ENCODE measurements around the gene PILRB.
"Not testable (repeated sequence)": the region's sequence is repeated elsewhere in the genome, so short reads cannot be mapped to it uniquely, and the experiment has no call there.

PILRB gene

DNA sequence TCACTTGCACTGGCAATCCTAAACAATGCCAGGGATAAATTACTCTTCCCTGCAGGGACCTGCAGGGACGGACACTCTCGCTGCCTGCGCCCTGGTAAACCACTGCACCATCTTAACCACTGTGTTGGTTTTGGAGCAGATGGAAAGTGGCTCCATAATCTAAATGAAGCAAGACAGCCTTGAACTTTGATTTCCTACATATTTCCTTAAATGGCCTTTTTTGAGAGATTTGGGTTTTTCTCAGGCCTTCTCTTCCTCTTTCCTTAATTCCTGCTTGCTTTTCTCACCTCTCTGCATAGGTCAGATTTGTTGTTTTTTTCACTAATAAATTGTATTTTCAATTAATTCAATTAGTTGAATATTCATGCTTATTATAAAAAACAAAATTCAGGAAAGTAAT is 18.1 kb downstream of the PILRB start:
- no peak for DNase-seq (ENCODE audit: low read depth)

DNA sequence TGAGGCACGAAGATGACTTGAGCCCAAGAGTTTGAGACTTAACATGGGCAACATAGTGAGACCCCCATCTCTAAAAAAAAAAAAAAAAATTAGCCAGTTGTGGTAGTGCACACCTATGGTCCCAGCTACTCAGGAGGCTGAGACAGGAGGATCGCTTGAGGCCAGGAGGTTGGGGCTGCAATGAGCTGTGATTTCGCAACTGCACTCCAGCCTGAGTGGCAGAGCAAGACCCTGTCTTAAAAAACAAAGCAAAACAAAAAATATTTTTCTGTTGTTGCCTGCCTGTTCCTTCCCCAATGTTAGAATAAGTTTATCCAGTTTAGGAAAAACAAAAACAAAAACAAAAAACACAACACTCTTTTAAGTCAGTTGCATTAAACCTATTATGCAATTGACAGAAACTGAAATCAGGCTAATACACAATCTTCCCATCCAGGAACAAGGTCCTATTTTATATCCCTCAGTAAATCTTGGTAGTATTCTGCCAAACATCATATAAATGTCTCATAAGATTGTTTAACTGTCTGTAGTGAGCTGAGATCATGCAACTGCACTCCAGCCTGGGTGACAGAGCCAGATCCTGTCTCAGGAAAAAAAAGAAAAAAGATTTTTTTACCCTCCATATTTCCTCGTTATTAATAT is 20.3 kb downstream of the PILRB start:
- DNase-seq (ENCODE audit: low read depth) = no peak

DNA sequence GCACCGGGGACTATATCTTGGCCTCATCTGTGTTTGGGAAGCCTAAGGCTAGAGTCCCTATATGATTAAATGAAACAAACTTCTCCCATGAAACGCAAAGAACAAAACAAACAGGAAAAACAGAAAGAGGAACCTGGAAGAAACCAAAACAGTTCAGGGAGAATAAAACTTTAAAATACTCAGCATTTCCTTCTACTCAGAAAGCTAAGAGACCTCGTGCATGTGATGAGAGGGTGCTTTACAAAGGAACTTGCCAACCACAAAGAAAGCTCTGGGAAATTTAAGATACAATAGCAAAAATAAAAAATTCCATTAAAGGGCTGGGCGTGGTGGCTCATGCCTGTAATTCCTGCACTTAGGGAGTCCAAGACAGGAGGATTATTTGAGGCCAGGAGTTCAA is 22.3 kb downstream of the PILRB start:
- no peak for DNase-seq (ENCODE audit: low read depth)

DNA sequence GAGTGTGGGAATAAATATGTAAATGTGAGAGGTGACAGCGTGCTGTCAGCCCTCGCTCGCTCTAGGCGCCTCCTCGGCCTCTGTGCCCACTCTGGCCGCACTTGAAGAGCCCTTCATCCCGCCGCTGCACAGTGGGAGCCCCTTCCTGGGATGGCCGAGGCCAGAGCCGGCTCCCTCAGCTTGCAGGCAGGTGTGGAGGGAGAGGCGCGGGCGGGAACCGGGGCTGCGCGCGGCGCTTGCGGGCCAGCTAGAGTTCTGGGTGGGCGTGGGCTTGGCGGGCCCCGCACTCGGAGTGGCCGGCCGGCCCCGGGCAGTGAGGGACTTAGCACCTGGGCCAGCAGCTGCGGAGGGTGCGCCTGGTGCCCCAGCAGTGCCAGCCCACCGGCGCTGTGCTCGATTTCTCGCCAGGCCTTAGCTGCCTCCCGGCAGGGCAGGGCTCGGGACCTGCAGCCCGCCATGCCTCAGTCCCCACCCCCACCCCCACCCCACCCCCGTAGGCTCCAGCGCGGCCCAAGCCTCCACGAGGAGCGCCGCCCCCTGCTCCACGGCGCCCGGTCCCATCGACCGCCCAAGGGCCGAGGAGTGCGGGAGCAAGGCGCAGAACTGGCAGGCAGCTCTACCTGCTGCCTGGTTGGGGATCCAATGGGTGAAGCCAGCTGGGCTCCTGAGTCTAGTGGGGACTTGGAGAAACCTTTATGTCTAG is 23.8 kb downstream of the PILRB start:
- DNase-seq (ENCODE audit: low read depth) = not testable (repeated sequence)

DNA sequence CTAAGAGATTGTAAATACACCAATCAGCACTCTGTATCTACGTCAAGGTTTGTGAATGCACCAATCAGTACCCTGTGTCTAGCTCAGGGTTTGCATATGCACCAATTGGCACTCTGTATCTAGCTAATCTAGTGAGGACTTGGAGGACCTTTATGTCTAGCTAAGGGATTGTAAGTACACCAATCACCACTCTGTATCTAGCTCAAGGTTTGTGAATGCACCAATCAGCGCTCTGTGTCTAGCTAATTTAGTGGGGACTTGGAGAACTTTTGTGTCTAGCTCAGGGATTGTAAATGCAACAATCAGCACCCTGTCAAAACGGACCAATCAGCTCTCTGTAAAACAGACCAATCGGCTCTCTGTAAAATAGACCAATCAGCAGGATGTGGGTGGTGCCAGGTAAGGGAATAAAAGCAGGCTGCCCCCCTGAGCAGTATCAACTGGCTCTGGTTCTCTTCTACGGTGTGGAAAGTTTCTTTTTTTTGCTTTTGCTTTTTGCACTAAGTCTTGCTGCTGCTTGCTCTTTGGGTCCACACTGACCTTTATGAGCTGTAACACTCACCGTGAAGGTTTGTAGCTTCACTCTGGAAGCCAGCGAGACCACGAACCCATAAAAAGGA is 24.4 kb downstream of the PILRB start:
- DNase-seq (ENCODE audit: low read depth) = not testable (repeated sequence)

DNA sequence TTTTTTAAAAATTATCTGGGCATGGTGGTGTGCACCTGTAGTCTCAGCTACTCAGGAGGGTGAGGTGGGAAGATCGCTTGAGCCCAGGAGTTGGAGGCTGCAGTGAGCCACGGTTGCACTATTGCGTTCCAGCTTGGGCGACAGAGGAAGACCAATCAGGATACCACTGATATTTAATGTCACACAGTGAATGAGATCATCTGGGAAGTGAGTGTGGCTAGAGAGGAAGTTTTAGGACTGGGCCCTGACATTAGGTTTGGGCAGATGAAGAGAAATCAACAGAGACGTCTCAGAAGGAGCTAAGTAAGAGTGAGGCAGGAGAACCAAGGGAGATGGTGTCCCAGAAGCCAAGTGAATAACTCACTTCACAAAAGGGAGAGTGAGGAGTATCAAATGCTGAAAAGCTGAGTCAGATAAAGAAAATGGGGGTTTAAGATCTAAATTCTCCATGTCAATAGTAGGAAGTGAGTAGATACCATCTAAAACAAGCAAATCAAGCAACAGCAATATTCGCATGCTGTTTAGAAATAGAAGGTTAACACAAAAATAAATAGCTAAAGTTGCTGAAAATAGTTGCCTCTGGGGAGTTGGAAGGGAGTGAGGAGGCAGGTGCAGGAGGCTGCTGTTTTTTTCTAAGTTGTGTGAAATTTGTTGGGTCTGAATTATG is 26.8 kb downstream of the PILRB start:
- no peak for DNase-seq (ENCODE audit: low read depth)

DNA sequence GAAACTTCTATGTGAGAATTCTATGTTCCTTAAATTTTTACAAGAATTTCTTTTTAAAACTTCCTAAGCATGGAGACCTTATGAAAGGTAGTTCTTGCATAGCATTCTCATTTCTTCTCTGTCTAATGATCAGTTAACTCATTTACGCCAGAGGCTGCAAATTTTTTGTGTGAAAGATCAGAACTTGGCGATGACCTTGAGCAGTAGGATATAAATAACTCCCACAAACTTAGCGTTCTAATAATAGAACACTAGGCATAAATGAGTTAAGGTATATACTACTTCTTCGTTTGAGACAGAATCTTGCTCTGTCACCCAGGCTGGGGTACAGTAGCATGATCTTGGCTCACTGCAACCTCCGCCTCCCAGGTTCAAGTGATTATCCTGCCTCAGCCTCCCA is 29.0 kb downstream of the PILRB start:
- no peak for DNase-seq (ENCODE audit: low read depth)

DNA sequence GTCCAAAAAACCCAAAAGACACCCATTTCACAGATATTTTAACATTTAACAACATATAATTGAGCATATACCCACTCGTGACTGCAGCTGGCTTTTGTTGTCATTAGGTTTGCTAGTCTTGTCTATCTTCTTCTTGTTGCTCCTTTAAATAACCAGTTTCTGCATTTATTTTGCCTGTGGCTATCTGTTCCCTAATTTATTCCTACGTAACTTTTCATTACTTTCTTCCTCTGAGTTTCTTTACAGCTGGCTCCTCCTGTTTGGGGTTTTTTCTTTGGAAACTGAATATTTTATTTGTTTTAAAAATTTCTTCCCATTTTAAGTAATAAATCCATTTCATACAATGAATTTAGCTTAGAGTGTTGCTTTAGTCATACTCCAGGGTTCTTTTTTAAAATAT is 29.8 kb downstream of the PILRB start:
- no peak for DNase-seq (ENCODE audit: low read depth)

DNA sequence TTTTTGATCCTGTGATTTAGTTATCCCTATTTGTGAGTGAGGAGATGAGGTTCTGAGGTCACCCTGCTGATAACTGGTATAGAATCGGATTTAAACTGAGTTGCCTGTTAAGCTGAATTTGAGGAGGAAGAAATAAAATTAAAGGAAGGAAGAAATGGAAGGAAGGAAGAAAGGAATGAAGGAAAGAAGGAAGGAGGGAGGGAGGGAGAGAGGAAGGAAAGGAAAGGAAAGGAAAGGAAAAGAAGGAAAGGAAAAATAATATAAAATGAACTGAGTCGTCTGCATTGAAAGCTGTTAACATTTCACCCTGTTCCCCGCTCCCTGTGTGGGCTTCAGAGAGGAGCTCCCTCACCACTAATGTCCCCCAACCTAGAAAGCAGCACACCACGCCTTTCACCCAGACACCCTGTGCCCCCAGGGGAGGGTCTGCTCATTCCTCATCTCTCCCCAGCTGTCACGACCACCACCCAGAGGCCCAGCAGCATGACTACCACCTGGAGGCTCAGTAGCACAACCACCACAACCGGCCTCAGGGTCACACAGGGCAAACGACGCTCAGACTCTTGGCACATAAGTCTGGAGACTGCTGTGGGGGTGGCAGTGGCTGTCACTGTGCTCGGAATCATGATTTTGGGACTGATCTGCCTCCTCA is 31.6 kb downstream of the PILRB start:
- no peak for DNase-seq (ENCODE audit: low read depth)

DNA sequence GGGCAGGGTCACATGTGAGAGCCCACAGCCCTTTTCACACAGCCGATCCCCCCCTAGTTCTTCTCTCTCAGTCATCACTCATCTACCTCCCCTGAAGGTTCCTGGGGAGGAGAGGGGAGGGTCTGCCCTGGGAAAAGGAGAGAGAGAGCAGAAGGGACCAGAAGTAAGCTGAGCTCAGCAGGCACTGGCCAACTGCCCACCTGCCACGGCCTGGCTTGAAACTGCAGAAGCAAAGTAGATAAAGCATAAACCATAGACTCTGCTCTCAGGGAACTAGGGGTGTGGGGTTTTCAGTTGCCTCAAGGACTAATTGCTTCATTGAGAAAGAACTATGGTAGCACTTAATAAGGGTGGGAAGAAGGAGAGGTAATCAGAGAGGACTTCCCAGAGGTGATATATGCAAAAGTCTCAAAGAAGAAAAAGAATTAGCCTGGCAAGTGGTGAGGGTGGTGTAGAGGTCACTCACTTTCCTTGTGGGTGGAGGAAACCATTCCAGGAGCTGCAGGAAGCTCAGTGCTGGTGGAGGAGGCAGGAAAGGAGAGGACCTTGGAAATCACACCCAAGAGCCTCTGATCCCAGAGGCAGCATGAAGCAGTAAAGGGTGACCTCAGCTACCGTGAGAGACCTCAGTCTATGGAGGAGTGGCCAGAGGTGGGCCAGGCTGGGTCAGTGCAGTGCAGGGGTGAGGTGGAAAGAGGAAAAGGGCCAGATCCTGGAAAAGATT is 32.5 kb downstream of the PILRB start:
- DNase-seq (ENCODE audit: low read depth) = no peak

DNA sequence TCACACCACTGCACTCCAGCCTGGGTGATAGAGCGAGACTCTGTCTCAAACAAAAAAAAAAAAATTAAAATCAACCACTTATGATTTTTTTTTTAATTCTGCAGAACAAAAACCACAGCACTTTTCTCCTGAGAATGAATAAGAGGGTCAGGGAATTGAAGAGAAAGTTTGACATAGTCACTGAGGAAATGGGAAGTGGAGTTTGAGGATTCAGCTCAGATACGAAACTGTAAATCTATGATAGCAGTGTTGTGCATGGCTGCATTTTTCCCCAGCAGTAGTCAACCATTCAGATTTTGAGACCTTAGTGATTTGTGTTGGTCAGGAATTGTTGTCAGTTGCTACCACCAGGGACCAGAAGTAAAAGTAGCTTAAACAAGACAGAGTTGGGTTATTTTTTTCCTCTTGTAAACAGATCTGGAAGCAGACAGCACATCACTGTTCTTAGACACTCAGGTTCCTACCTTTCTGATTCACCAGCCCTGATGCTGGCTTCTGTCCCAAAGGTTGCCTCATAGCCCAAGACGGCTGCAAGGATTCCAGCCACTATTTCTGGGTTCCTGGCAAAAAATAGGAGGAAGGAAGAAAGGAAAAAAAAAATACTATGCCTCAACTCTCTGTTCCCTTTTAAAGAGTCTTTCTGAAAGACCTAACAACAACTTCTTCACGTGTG is 35.5 kb downstream of the PILRB start:
- DNase-seq (ENCODE audit: low read depth) = no peak

DNA sequence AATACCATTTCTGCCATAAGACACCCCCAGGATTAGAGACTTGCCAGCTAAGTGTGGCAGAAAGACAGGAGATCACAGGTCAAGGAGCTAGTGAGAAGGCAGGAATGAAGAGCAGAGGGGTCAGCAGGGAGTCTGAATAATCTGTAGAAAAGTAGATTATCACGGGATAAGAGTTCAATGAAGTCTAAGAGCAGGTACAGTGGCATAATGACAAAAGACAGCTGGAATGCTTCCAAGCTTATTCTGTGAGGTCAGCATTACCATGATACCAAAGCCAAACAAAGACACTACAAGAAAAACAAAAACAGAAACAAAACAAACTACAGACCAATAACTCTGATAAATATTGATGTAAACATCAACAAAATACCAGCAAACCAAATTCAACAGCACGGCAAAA is 36.2 kb downstream of the PILRB start:
- no peak for DNase-seq (ENCODE audit: low read depth)

DNA sequence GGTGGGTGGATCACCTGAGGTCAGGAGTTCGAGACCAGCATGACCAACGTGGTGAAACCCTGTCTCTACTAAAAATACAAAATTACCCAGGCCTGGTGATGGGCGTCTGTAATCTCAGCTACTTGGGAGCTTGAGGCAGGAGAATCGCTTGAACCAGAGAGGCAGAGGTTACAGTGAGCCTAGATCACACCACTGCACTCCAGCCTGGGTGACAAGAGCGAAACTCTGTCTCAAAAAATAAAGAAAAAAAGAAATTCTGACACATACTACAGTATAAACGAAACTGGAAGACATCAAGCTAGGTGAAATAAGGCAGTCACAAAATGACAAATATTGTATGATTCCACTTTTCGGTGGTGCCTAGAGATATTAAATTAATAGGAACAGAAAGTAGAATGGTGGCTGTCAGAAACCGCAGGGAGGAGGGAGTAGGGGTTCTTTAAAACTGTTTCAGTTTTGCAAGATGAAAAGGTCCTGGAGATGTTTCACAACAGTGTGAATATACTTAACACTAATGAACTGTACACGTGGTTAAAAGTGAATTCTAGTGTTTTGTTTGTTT is 38.6 kb downstream of the PILRB start:
- DNase-seq (ENCODE audit: low read depth) = no peak

DNA sequence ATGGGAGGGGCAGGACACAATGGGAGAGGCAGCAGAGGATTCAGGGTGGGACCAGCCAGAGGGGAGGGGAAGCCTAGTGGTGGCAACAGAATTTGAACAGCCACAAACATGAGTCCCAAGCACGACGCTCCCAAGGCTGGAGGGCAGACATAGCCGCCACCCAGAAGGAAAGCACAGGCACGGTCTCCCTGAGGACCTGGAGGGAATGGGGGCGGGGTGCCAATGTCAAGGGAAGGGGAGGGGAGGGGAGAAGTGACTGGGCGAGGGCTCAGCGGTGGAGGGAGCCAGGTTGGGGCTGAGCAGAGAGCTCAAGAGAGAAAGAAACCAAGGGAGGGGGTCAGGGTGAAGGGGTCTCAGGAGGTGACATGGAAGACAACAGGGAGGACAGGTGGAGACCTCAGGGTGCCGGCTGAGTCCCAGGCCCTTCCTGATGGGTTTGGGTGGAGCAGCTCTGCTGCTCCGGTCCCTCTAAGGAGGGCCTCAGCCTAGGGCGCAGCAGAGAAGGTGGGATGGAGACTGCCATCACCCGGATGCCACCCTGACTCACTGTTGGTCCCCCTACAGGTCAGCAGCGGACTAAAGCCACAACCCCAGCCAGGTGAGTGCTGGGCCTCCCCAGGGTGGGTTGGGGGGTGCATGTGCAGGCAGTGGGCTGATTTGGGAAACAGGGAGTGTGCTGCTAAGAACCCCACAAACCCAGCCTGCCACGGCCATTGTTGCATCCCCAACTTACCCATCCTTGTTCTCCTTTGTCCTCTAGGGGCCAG is 39.6 kb downstream of the PILRB start:
- no peak for DNase-seq (ENCODE audit: low read depth)

DNA sequence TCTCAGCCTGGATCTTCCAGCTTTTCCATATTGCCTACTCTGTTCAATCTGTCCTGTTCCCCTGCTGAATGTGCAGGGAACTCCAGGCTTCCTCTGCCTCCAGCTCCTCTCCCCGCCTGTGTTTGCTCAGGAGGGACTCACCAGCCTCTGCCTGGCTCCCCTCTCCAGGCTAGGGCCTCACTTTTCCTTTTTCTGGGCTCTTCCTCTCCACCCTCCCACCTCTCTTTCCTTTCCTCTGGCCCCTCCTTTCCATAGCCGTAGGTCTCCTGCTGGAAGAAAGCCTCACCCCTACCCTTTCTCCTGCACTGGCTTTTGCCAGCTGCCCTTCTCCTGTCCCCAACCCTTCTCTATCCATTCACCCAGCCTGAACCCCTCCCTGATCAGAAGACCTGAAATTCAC is 40.3 kb downstream of the PILRB start:
- DNase-seq (ENCODE audit: low read depth) = no peak

DNA sequence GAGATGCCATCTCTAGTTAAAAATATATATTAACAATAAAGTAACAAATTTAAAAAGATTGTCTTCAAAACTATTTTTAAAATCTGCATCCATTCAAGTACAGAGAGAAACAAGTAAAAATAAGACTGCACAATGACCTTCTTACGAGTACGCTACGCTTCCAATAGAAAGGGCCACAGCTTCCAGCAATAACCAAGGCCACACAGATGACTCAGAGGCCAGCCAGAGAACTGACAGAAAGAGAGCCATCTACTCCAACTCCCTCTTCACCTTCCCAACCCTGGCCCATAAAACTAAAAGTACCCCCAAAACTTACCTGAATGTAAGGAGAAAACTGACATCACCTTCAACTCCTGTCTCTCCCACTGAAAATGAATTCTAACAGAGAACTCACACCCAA is 42.1 kb downstream of the PILRB start:
- DNase-seq (ENCODE audit: low read depth) = no peak

DNA sequence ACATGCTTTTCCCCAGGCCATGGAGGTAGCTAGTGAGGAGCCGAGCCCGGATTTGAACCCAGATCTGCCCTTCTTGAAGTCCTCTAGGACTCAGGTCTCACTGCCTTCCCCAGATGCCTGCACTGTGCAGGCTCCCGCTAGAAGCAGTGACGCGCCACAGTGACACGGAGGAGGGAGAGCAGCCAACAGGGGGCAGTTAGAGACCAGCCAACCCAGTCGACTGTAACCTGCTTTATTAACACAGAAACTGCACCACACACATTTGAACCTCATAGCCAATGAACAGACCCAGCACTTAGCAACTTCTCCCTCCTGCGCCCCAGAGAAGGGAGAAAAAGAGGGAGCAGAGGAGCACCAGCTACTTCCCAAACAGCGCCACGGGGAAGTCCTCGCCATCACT is 42.7 kb downstream of the PILRB start:
- no peak for DNase-seq (ENCODE audit: low read depth)

DNA sequence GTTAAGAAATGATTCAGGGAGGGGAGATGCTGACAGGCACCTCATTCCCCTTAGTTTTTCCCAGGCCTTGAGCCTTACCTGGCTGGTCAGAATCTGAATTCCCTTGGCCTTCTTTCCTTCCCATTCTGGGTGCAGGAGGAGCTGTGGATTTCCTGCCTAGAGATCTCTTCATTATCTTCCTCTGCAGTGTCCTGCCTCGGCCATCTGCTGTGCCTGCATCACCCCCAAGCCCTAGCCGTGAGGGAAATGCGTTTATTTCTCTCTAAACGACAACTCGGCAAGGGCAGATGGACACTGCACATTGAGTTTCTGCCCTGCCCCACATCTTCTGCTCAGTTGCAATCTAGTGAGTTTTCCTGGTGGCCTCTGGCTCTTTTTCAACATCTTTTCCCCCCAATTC is 43.9 kb downstream of the PILRB start:
- no peak for DNase-seq (ENCODE audit: low read depth)

DNA sequence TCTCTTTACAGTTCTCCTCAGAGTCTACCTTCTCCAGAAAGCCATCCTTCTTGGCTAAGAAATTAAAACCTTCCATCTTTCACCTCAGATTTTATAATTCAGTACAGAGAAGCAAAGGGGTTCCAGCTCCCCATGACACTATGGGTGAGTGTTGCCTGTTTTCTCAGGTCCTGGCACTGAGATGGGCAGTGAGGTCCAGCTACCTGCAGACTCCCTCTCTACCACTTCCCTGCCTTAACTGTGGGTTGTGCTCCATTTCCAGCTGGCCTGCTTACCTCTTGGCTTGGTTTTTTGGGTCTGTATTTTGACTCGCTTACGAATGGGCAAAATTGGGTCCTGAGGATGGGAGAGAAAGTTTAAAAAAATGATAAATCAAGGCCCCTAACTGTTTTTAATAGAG is 44.3 kb downstream of the PILRB start:
- DNase-seq (ENCODE audit: low read depth) = no peak

DNA sequence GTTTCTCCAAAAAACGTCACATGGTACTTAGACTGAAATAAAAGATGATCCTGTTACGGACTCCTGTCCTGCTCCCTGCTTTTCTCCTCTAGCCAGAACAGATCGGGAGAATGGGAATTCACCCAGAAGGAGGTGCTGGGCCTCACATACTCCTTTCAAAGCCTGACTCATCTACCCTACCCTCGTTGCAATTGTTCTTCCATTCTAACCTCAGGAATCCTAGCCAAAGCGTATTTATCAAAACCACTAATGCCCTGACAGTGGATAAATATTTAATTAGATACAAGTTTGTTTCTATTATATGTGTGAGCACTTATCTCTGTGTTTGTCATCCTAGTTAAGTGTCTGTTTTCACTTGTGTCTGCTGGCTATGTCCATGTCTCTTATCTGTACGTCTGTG is 48.9 kb downstream of the PILRB start:
- no peak for DNase-seq (ENCODE audit: low read depth)

Data from fibroblast of the conjunctiva (primary cell).